Omental fat pad (tissue), 4 donors: ENCODE measurements around the gene FAM50A. TPM values are rescaled to one million over a fixed set of nuclear protein-coding genes. Genes with fewer than 3 reads are reported as not detected.
A peak's percentile ranks its signal among the peaks of the same experiment; 100 is the strongest.

Experiments used
- ATAC-seq: fragments of 150-250 bp; one replicate; pipeline ENCODE4 v1.9.1; 2016; ENCODE audit warnings: mild to moderate bottlenecking, moderate library complexity; ENCODE audit not compliant: low FRiP score
- DNase-seq: peaks from one replicate; pipeline ENCODE4 v3.0.0-alpha.2; 2019; ENCODE audit warnings: low spot score
- total RNA-seq, 4 donors: library from RNA; depleted of rRNA; stranded (reverse); fragments of >200 nt; gene quantifications; one replicate each; pipeline ENCODE4 v1.1.0, GENCODE V29; 2016
- TF ChIP-seq, protein P1 (sequence below), 3 donors: fragments of 450-650 bp; IDR thresholded peaks; one replicate each; pipeline ENCODE4 v1.5.1; 2016 to 2017; ENCODE audit warnings: antibody characterized with exemption in 3 of 3, mild to moderate bottlenecking in 3 of 3, moderate library complexity in 2 of 3

Gene FAM50A
- total RNA-seq, 4 donors from 2014 or later: 49.2 to 83.2 (median 74.9) TPM

GRCh38 chrX:154419189-154419588 is 24.8 kb upstream of the FAM50A start:
- no peak for DNase-seq
- TF ChIP-seq, protein P1, sequence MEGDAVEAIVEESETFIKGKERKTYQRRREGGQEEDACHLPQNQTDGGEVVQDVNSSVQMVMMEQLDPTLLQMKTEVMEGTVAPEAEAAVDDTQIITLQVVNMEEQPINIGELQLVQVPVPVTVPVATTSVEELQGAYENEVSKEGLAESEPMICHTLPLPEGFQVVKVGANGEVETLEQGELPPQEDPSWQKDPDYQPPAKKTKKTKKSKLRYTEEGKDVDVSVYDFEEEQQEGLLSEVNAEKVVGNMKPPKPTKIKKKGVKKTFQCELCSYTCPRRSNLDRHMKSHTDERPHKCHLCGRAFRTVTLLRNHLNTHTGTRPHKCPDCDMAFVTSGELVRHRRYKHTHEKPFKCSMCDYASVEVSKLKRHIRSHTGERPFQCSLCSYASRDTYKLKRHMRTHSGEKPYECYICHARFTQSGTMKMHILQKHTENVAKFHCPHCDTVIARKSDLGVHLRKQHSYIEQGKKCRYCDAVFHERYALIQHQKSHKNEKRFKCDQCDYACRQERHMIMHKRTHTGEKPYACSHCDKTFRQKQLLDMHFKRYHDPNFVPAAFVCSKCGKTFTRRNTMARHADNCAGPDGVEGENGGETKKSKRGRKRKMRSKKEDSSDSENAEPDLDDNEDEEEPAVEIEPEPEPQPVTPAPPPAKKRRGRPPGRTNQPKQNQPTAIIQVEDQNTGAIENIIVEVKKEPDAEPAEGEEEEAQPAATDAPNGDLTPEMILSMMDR (IDR thresholded peaks at IDR 0.05): no peak
- ATAC-seq: no peak

- TF ChIP-seq, protein P1 (IDR thresholded peaks at IDR 0.05): no peak
- DNase-seq (no peak), ATAC-seq (no peak)
These were observed 24.1 kb upstream of the FAM50A start for GRCh38 chrX:154419688-154420401.

- TF ChIP-seq, protein P1 (IDR thresholded peaks at IDR 0.05): no peak
- DNase-seq: no peak
- ATAC-seq: no peak
These were observed 23.6 kb upstream of the FAM50A start for GRCh38 chrX:154420402-154420756.

DNA sequence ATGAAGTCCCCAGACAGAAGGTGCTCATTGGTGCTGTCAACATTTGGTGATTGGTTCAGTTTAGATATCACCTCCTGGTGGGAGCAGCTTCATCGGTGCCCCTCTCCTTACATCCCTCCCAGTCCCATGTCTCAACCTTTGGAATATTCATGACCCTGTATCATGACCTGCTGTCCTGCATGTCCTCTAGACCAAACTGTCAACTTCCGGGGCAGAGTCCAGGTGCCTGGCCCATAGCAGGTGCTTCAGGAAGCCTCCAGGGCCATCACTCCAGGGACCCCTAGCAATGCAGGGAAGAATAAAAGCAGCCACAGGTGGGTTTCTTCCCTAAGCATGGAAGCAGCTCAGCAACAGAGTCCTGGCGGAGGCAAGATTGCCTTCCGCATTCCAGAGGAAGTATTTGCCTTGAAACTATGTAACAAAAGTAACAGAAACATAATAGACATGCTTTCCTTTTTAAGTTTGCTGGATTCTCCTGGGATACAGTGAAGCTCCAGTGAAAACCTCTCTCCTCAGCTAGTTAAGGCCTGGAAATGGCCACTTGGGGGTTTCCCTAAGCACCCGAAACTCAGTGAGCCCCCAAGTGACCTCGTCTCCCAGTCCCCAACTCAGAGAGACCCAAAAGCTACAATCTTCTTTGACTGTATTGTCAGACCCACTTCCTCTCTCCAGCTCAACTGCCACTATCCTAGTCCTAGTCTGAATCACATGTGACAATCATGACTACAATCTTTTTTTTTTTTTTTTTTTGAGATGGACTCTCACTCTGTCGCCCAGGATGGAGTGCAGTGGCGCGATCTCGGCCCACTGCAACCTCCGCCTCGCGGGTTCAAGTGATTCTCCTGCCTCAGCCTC is 16.8 kb upstream of the FAM50A start:
- TF ChIP-seq, protein P1 (IDR thresholded peaks at IDR 0.05): no peak
- no peak for DNase-seq
- no peak for ATAC-seq

GRCh38 chrX:154428176-154429171 is 15.5 kb upstream of the FAM50A start, which contains the start of gene ATP6AP1:
Gene ATP6AP1, plus strand, starts transcription at chrX:154428677. Its CDS starts 16 bp downstream, at chrX:154428693.
- DNase-seq (peak; percentile 67), ATAC-seq (peak; percentile 92)
- TF ChIP-seq, protein P1 (IDR thresholded peaks at IDR 0.05): no peak

DNA sequence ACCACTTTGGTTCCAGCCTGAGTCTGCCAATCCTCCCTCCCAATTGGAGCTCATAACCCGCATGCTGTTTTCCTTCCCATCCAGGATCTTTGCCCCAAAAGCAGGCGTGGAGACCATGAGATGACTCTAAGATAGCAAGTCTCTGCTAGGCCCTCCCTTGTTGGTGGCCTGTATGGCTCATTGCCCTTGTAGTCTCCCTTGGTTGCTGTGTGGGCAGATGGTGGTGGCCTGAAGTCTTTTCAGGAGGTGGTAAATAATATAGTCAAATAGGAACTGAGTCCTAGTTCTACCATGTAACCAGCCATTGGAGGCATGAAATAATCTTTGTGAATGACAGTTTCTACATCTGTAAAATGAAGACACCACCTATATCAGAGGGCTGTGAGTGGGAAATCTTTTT is 14.2 kb upstream of the FAM50A start:
- DNase-seq: no peak
- TF ChIP-seq, protein P1 (IDR thresholded peaks at IDR 0.05): no peak
- no peak for ATAC-seq
